ENCODE measurements around the gene AMN.

AMN gene

DNA sequence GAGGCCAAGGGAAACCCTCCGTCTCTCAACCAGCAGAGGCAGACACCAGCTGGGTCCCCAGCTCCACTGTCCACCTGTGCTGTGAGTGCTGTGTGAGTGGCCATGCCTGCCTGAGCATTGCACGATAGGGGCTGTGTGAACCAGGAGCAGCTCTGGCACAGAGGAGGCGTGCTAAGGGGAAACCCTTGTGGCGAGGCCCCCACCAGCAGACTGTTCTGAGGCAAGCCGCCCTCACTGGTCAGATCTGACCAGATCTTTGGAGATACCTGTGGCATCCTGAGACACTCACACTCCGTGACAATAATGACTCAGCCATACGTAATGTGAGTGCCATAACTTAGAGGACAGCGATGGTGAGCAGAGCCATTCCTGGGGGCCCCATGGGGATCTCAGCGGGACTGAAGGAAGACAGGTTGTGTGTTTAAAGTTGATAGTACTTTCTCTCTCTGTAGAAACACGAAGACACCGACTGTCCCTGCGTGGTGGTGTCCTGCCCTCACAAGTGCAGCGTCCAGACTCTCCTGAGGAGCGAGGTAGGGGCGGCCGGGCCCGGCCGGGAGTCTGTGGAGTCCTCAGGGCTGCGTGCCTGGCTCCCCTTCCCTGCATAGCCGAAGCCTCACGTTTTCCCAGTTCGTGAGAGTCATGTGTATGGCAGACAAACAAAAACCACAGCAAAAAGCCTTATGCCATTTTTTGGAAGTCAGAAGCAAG lies 36.6 kb upstream of the AMN start:
- TF ChIP-seq CTCF (IDR thresholded peaks at IDR 0.05; ENCODE audit: borderline replicate concordance, extremely low read depth, low read length, poor library complexity, severe bottlenecking) (no peak), EZH2 (IDR thresholded peaks at IDR 0.05; ENCODE audit: borderline replicate concordance, low read depth, low read length, severe bottlenecking) (no peak)
- H3K4me2 ChIP-seq (ENCODE audit: insufficient read depth, low read length) = no peak overlapping the region
- H4K20me1 ChIP-seq (ENCODE audit: insufficient read depth, low read length) = no peaks in the 10 kb centered on the region
- H3K4me3 ChIP-seq (ENCODE audit: low read depth in 1 of 2, low read length in 2 of 2) = no peak overlapping the region
- H3K9ac ChIP-seq (ENCODE audit: low read depth, low read length) = no peak overlapping the region
- H3K4me1 ChIP-seq (ENCODE audit: insufficient read depth, low read length) = no peaks in the 10 kb centered on the region
- peaks cover 66% of the 10 kb centered on the region for H3K36me3 ChIP-seq (ENCODE audit: insufficient read depth, low read length)
- DNase-seq (no peak), ATAC-seq (ENCODE audit: insufficient read depth, low read depth) (no peak)
- no peak overlapping the region for H3K27ac ChIP-seq (ENCODE audit: low read length)
- H3K27me3 ChIP-seq (ENCODE audit: insufficient read depth, low read length, poor library complexity) = no peaks in the 10 kb centered on the region
- no peak overlapping the region for H2AFZ ChIP-seq (ENCODE audit: low read depth, low read length)
- H3K79me2 ChIP-seq (ENCODE audit: insufficient read depth, low read length) = no peaks in the 10 kb centered on the region
- no peaks in the 10 kb centered on the region for H3K9me3 ChIP-seq (ENCODE audit: insufficient read depth, low read length, severe bottlenecking)

DNA sequence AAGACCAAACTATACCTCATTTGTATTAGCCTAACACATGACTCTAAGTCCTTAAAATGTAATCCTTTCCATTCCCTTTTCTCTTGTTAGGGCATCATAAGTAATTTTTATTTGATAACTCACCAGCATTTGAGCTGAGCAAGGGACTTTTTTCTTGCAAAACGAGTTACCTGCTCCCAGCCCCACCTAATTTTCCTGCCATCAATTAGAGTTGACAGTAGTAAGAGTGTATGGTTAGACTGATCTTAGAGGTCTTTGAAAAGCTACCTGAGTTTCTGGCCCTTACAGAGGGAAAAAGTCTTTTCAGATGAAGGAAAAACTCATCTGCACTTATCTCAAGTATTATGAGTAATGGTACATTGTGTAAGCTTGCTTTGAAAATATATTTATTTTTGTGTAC lies 33.7 kb upstream of the AMN start:
- DNase-seq (no peak), ATAC-seq (ENCODE audit: insufficient read depth, low read depth) (no peak)
- Histone ChIP-seq H3K27ac (ENCODE audit: low read length) (no peak overlapping the region), H3K4me2 (ENCODE audit: insufficient read depth, low read length) (no peak overlapping the region), H3K27me3 (ENCODE audit: insufficient read depth, low read length, poor library complexity) (no peaks in the 10 kb centered on the region), H3K36me3 (ENCODE audit: insufficient read depth, low read length) (peaks cover 70% of the 10 kb centered on the region), H2AFZ (ENCODE audit: low read depth, low read length) (no peak overlapping the region), H3K4me1 (ENCODE audit: insufficient read depth, low read length) (no peaks in the 10 kb centered on the region), H3K79me2 (ENCODE audit: insufficient read depth, low read length) (no peaks in the 10 kb centered on the region), H3K9me3 (ENCODE audit: insufficient read depth, low read length, severe bottlenecking) (no peaks in the 10 kb centered on the region), H3K9ac (ENCODE audit: low read depth, low read length) (no peak overlapping the region), H3K4me3 (ENCODE audit: low read depth in 1 of 2, low read length in 2 of 2) (no peak overlapping the region), H4K20me1 (ENCODE audit: insufficient read depth, low read length) (no peaks in the 10 kb centered on the region)
- TF ChIP-seq EZH2 (IDR thresholded peaks at IDR 0.05; ENCODE audit: borderline replicate concordance, low read depth, low read length, severe bottlenecking) (no peak), CTCF (IDR thresholded peaks at IDR 0.05; ENCODE audit: borderline replicate concordance, extremely low read depth, low read length, poor library complexity, severe bottlenecking) (no peak)

DNA sequence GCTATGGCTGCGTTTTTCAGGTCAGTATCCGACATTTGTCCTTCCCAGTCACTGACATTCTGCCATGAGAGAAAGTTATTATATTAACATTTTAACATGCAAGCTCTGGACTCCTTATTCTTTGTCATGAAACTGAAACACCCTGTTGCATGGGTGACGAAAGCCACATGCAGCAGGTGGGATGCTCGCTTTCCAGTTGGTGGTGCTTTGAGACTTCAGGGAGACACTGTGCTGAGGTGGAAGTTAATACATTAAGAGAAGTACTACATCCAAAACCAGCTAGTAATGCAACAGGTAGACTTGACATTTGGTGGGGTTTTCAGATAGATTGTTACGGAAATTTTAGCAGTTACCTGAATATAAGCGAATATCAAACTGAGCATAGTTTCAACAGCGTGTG lies 32.8 kb upstream of the AMN start:
- Histone ChIP-seq H4K20me1 (ENCODE audit: insufficient read depth, low read length) (no peaks in the 10 kb centered on the region), H3K36me3 (ENCODE audit: insufficient read depth, low read length) (peaks cover 70% of the 10 kb centered on the region), H2AFZ (ENCODE audit: low read depth, low read length) (no peak overlapping the region), H3K9ac (ENCODE audit: low read depth, low read length) (no peak overlapping the region), H3K9me3 (ENCODE audit: insufficient read depth, low read length, severe bottlenecking) (no peaks in the 10 kb centered on the region), H3K27me3 (ENCODE audit: insufficient read depth, low read length, poor library complexity) (no peaks in the 10 kb centered on the region), H3K4me1 (ENCODE audit: insufficient read depth, low read length) (no peaks in the 10 kb centered on the region), H3K4me3 (ENCODE audit: low read depth in 1 of 2, low read length in 2 of 2) (no peak overlapping the region), H3K79me2 (ENCODE audit: insufficient read depth, low read length) (no peaks in the 10 kb centered on the region), H3K4me2 (ENCODE audit: insufficient read depth, low read length) (no peak overlapping the region), H3K27ac (ENCODE audit: low read length) (no peak overlapping the region)
- TF ChIP-seq CTCF (IDR thresholded peaks at IDR 0.05; ENCODE audit: borderline replicate concordance, extremely low read depth, low read length, poor library complexity, severe bottlenecking) (no peak), EZH2 (IDR thresholded peaks at IDR 0.05; ENCODE audit: borderline replicate concordance, low read depth, low read length, severe bottlenecking) (no peak)
- no peak for ATAC-seq (ENCODE audit: insufficient read depth, low read depth)
- DNase-seq = no peak

All from DND-41 (cell line).